Measurements from ENCODE around the gene TMEM231. TPM values are rescaled to one million over a fixed set of nuclear protein-coding genes. Genes with fewer than 3 reads are reported as not detected.

The TMEM231 gene
- total and polyA plus RNA-seq, 9 of the 15 experiments (the other 6 are each of a cell fraction or from before 2014, with no cell fraction given): 1.6 to 27.6 (median 9.1) TPM

DNA sequence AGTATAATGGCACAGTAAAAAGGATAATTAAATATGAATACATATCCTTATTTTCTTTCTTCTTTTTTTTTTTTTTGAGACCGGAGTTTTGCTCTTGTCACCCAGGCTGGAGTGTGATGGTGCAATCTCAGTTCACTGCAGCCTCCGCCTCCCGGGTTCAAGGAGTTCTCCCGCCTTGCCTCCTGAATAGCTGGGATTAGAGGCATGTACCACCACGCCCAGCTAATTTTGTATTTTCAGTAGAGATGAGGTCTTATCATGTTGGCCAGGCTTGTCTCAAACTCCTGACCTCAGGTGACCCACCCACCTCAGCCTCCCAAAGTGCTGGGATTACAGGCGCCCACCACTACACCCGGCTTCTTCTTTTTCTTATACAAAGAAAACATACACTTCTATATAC, 22.2 kb upstream of the TMEM231 start (continued):
- no peak for TF ChIP-seq PHF21A (IDR thresholded peaks at IDR 0.05; ENCODE audit: borderline replicate concordance, low read depth)
- no peak for TF ChIP-seq PRPF4 (IDR thresholded peaks at IDR 0.05; ENCODE audit: insufficient read depth, low read depth, low read length, poor library complexity, severe bottlenecking)
- peak; percentile 26; the same call in 1 of the 2 replicates for TF ChIP-seq ESRRA (IDR thresholded peaks at IDR 0.05; ENCODE audit: borderline replicate concordance, low read depth)
- TF ChIP-seq HDAC1 (IDR thresholded peaks at IDR 0.05): peak in 1 of 2 experiments; percentile 57; a peak in 2 of 4 replicates
- TF ChIP-seq ZSCAN32 (CRISPR knock-in tag; IDR thresholded peaks at IDR 0.05): no peak
- TF ChIP-seq ZEB2 (IDR thresholded peaks at IDR 0.05): peak; percentile 42; the same call in 1 of the 2 replicates
- TF ChIP-seq HNRNPK (IDR thresholded peaks at IDR 0.05; ENCODE audit: low read depth, low read length, poor library complexity, severe bottlenecking): no peak
- peak; percentile 80 for TF ChIP-seq DPF2 (IDR thresholded peaks at IDR 0.05)
- TF ChIP-seq JUND (IDR thresholded peaks at IDR 0.05; ENCODE audit: borderline replicate concordance, low read depth, low read length): 0 out of 2 replicates have a peak, but pooled peaks have one; percentile 6
- no peak for TF ChIP-seq JUND (tag; IDR thresholded peaks at IDR 0.05; ENCODE audit: borderline replicate concordance, low read depth, low read length)
- TF ChIP-seq, protein P1, sequence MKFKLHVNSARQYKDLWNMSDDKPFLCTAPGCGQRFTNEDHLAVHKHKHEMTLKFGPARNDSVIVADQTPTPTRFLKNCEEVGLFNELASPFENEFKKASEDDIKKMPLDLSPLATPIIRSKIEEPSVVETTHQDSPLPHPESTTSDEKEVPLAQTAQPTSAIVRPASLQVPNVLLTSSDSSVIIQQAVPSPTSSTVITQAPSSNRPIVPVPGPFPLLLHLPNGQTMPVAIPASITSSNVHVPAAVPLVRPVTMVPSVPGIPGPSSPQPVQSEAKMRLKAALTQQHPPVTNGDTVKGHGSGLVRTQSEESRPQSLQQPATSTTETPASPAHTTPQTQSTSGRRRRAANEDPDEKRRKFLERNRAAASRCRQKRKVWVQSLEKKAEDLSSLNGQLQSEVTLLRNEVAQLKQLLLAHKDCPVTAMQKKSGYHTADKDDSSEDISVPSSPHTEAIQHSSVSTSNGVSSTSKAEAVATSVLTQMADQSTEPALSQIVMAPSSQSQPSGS (CRISPR knock-in tag; IDR thresholded peaks at IDR 0.05): no peak
- TF ChIP-seq TBL1XR1 (IDR thresholded peaks at IDR 0.05; ENCODE audit: low read length in 2 of 2): peak in 1 of 2 experiments; percentile 29; a peak in 1 of 4 replicates
- no peak for TF ChIP-seq ZNF165 (CRISPR knock-in tag; IDR thresholded peaks at IDR 0.05; ENCODE audit: borderline replicate concordance)
- TF ChIP-seq ZNF263 (CRISPR knock-in tag; IDR thresholded peaks at IDR 0.05; ENCODE audit: borderline replicate concordance): no peak
- peak; percentile 42; the same call in 1 of the 2 replicates for TF ChIP-seq NFIC (IDR thresholded peaks at IDR 0.05)
- no peak for TF ChIP-seq TOE1 (IDR thresholded peaks at IDR 0.05; ENCODE audit: borderline replicate concordance)
- TF ChIP-seq TOE1 (CRISPR knock-in tag; IDR thresholded peaks at IDR 0.05; ENCODE audit: borderline replicate concordance, low read depth): no peak
- TF ChIP-seq RCOR1 (IDR thresholded peaks at IDR 0.05; ENCODE audit: borderline replicate concordance in 1 of 2, low read depth in 2 of 2, low read length in 2 of 2): peak in 1 of 2 experiments; percentile 89; a peak in 2 of 4 replicates
- TF ChIP-seq KLF6 (CRISPR knock-in tag; IDR thresholded peaks at IDR 0.05; ENCODE audit: borderline replicate concordance): no peak
- TF ChIP-seq PML (IDR thresholded peaks at IDR 0.05; ENCODE audit: low read length): peak; percentile 39; the same call in 1 of the 2 replicates
- TF ChIP-seq SMARCE1 (IDR thresholded peaks at IDR 0.05): peak; percentile 66; the same call in 1 of the 2 replicates
- 0 out of 2 replicates have a peak, but pooled peaks have one; percentile 51 for TF ChIP-seq LEF1 (IDR thresholded peaks at IDR 0.05)
- 0 out of 2 replicates have a peak, but pooled peaks have one; percentile 37 for TF ChIP-seq MBD2 (IDR thresholded peaks at IDR 0.05; ENCODE audit: borderline replicate concordance, low read depth)
- no peak for TF ChIP-seq ZNF589 (CRISPR knock-in tag; IDR thresholded peaks at IDR 0.05; ENCODE audit: low read depth)
- TF ChIP-seq ZNF197 (CRISPR knock-in tag; IDR thresholded peaks at IDR 0.05; ENCODE audit: low read depth): no peak
- TF ChIP-seq CTBP1 (IDR thresholded peaks at IDR 0.05; ENCODE audit: borderline replicate concordance): peak; percentile 74
- TF ChIP-seq, protein P2, sequence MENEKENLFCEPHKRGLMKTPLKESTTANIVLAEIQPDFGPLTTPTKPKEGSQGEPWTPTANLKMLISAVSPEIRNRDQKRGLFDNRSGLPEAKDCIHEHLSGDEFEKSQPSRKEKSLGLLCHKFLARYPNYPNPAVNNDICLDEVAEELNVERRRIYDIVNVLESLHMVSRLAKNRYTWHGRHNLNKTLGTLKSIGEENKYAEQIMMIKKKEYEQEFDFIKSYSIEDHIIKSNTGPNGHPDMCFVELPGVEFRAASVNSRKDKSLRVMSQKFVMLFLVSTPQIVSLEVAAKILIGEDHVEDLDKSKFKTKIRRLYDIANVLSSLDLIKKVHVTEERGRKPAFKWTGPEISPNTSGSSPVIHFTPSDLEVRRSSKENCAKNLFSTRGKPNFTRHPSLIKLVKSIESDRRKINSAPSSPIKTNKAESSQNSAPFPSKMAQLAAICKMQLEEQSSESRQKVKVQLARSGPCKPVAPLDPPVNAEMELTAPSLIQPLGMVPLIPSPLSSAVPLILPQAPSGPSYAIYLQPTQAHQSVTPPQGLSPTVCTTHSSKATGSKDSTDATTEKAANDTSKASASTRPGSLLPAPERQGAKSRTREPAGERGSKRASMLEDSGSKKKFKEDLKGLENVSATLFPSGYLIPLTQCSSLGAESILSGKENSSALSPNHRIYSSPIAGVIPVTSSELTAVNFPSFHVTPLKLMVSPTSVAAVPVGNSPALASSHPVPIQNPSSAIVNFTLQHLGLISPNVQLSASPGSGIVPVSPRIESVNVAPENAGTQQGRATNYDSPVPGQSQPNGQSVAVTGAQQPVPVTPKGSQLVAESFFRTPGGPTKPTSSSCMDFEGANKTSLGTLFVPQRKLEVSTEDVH (IDR thresholded peaks at IDR 0.05; ENCODE audit: low read depth, partially characterized antibody): peak; percentile 49
- TF ChIP-seq GATAD2A (IDR thresholded peaks at IDR 0.05): no peak
- peak; percentile 90 for TF ChIP-seq TAL1 (IDR thresholded peaks at IDR 0.05)
